B cell (primary cell): ENCODE measurements around the gene KATNAL2. TPM values are rescaled to one million over a fixed set of nuclear protein-coding genes. Genes with fewer than 3 reads are reported as not detected.

ENCODE experiments used
- ATAC-seq: fragments of 200-7000 bp; cut with Tn5 transposase; one replicate; pipeline ENCODE4 v1.10.0; 2021; ENCODE audit warnings: low read depth, mild to moderate bottlenecking, moderate number of reproducible peaks, moderate library complexity
- CTCF ChIA-PET: fragments of 350-600 bp; sonication (Branson Sonifier 250); formaldehyde crosslinking; loops from one replicate; lab custom pipeline; 2021; ENCODE audit warnings: antibody characterized with exemption, inconsistent platforms; lab: Charles Lee
- POLR2A ChIA-PET: fragments of 350-600 bp; sonication (Branson Sonifier 250); formaldehyde crosslinking; loops from one replicate; lab custom pipeline; 2021; ENCODE audit warnings: antibody characterized with exemption; lab: Charles Lee
- DNase-seq: peaks from one replicate; pipeline ENCODE4 v3.0.0; 2013
- H2AFZ ChIP-seq: 2 replicates; pipeline ENCODE4 v1.6.1; 2012; ENCODE audit warnings: mild to moderate bottlenecking, low read depth, low read length; ENCODE audit not compliant: insufficient read depth, poor library complexity, severe bottlenecking
- H3K27ac ChIP-seq, 2 donors: 1 replicate in 1 of 2; 2 replicates in 1 of 2; pipeline ENCODE4 v1.5.1; 2012 to 2013; ENCODE audit warnings: low read length in 2 of 2, mild to moderate bottlenecking in 2 of 2, moderate library complexity in 1 of 2
- H3K27me3 ChIP-seq, 4 experiments: fragments of 200-600 bp in 1 of 4; sonication (generic) in 1 of 4; replicated peaks in 1 of 4; 1 replicate in 2 of 4; 2 replicates in 2 of 4; pipeline versions ENCODE4 v1.6.1 to v1.7.0; 2013 to 2016; ENCODE audit warnings: low read length in 3 of 4, mild to moderate bottlenecking in 2 of 4, mixed read lengths in 1 of 4, moderate library complexity in 1 of 4; ENCODE audit not compliant: insufficient read depth in 4 of 4, control insufficient read depth in 3 of 4; ENCODE audit errors: control extremely low read depth in 1 of 4
- H3K36me3 ChIP-seq, 2 experiments: replicated peaks in 1 of 2; 1 replicate in 1 of 2; 2 replicates in 1 of 2; pipeline versions ENCODE4 v1.6.1 to v1.7.1; 2013; ENCODE audit warnings: low read length in 1 of 2; ENCODE audit not compliant: insufficient read depth in 2 of 2, control insufficient read depth in 1 of 2; ENCODE audit errors: control extremely low read depth in 1 of 2, extremely low read depth in 1 of 2
- H3K4me1 ChIP-seq, 2 donors: fragments of 200-600 bp in 1 of 2; sonication (generic) in 1 of 2; 1 replicate in 1 of 2; 2 replicates in 1 of 2; pipeline versions ENCODE4 v1.5.1 to v1.6.1; 2013 to 2017; ENCODE audit warnings: low read length in 2 of 2; ENCODE audit not compliant: control insufficient read depth in 2 of 2, insufficient read depth in 2 of 2
- H3K4me2 ChIP-seq: replicated peaks from 2 replicates; pipeline ENCODE3; 2012; ENCODE audit warnings: mild to moderate bottlenecking, low read depth, low read length; ENCODE audit not compliant: poor library complexity, severe bottlenecking
- H3K4me3 ChIP-seq, 5 experiments: fragments of 200-600 bp in 1 of 5; sonication (generic) in 1 of 5; 1 replicate in 3 of 5; 2 replicates in 2 of 5; pipeline versions ENCODE4 v1.5.1 to v1.7.0; 2011 to 2016; ENCODE audit warnings: low read length in 4 of 5, mild to moderate bottlenecking in 4 of 5, low read depth in 2 of 5, control low read depth in 1 of 5, moderate library complexity in 1 of 5; ENCODE audit not compliant: insufficient read depth in 1 of 5; ENCODE audit errors: control extremely low read depth in 1 of 5, extremely low read depth in 1 of 5
- H3K79me2 ChIP-seq: fragments of 200-600 bp; sonication (generic); one replicate; pipeline ENCODE4 v1.6.0; 2016; ENCODE audit warnings: low read length; ENCODE audit not compliant: control insufficient read depth, insufficient read depth
- H3K9ac ChIP-seq: fragments of 200-600 bp; sonication (generic); 2 replicates; pipeline ENCODE4 v1.6.1; 2017; ENCODE audit warnings: mild to moderate bottlenecking, low read length, moderate library complexity
- H3K9me3 ChIP-seq, 3 donors: one replicate each; pipeline versions ENCODE4 v1.6.1 to v1.7.1; 2013; ENCODE audit warnings: low read length in 2 of 3; ENCODE audit not compliant: control insufficient read depth in 2 of 3, insufficient read depth in 1 of 3; ENCODE audit errors: control extremely low read depth in 1 of 3
- H4K20me1 ChIP-seq: 2 replicates; pipeline ENCODE4 v1.6.0; 2012; ENCODE audit warnings: mild to moderate bottlenecking, low read length; ENCODE audit not compliant: insufficient read depth, control insufficient read depth, poor library complexity, severe bottlenecking
- H3K27ac Mint-ChIP-seq: one replicate; pipeline ENCODE4 v1.8.0; 2021; ENCODE audit warnings: mixed read lengths
- H3K27me3 Mint-ChIP-seq: one replicate; pipeline ENCODE4 v1.8.0; 2021; ENCODE audit warnings: mixed read lengths
- H3K4me1 Mint-ChIP-seq: one replicate; pipeline ENCODE4 v1.8.0; 2021; ENCODE audit warnings: mixed read lengths
- H3K4me3 Mint-ChIP-seq: one replicate; pipeline ENCODE4 v1.8.0; 2021; ENCODE audit warnings: mixed read lengths
- H3K9me3 Mint-ChIP-seq: one replicate; pipeline ENCODE4 v1.8.0; 2022; ENCODE audit warnings: mixed read lengths; ENCODE audit not compliant: insufficient read depth
- CTCF ChIP-seq: fragments of 200-600 bp; IDR thresholded peaks from one replicate; pipeline ENCODE4 v1.8.0; 2022; ENCODE audit warnings: antibody characterized with exemption, mild to moderate bottlenecking
- EZH2 ChIP-seq: IDR thresholded peaks from 2 replicates; pipeline ENCODE4 v1.6.1; 2012; ENCODE audit warnings: borderline replicate concordance, low read depth, mild to moderate bottlenecking, moderate library complexity, low read length; ENCODE audit not compliant: insufficient read depth, poor library complexity, severe bottlenecking
- WGBS: methylation state at CpG from one replicate; pipeline ENCODE4 v1.1.5; 2013; ENCODE audit warnings: missing lambda C conversion rate; ENCODE audit not compliant: insufficient coverage; 5-methylcytosine and 5-hydroxymethylcytosine counted together
- intact Hi-C: fragments of 100-400 bp; cut with micrococcal nuclease; formaldehyde crosslinking; loops from one replicate; pipeline ENCODE4 v1.10.0; 2022
- polyA plus RNA-seq: library from polyadenylated mRNA; depleted of rRNA; stranded (reverse); fragments of >200 nt; gene quantifications from 2 replicates; pipeline ENCODE4 v1.2.3, GENCODE V29; 2012
- total RNA-seq, 2 donors: library from RNA; stranded (reverse); fragments of 120-200 nt in 1 of 2; gene quantifications; 1 replicate in 1 of 2; 2 replicates in 1 of 2; pipeline versions ENCODE4 v1.2.3 to v1.2.4, GENCODE V29; 2013 to 2022

Gene KATNAL2
- total and polyA plus RNA-seq, 2 donors (not counting 1 experiment from before 2014, with no cell fraction given) = 1.3 to 3.1 TPM

- ATAC-seq = peak; percentile 33
These were observed 182.9 kb downstream of the KATNAL2 start for GRCh38 chr18:47100212-47100831.

More at GRCh38 chr18:47100212-47100831, 182.9 kb downstream of the KATNAL2 start:
- Histone ChIP-seq H3K36me3 (peaks cover 0 to 2% of the 10 kb centered on the region in 2 experiments), H3K4me1 (no peaks in the 10 kb centered on the region), H3K27ac (no peak overlapping the region), H3K9me3 (no peaks in the 10 kb centered on the region), H3K4me3 (no peak overlapping the region), H4K20me1 (no peaks in the 10 kb centered on the region), H3K4me2 (no peak overlapping the region), H2AFZ (no peak overlapping the region), H3K79me2 (no peaks in the 10 kb centered on the region), H3K27me3 (no peaks in the 10 kb centered on the region), H3K9ac (no peak overlapping the region)
- ChIA-PET CTCF (interaction anchor here (0.8 to 5.6 kb wide), 8 partner anchors 8 to 648 kb away, joined by 3 to 67 read pairs (median 5); no protein-coding TSS in a partner anchor), POLR2A (no interaction called here)
- intact Hi-C loops = loop anchor here (1.0 kb wide), 1 partner anchor 105 kb away; no protein-coding TSS in a partner anchor
- TF ChIP-seq EZH2 (no peak), CTCF (peak; percentile 81)
- peaks cover 4% of the 10 kb centered on the region for H3K4me1 Mint-ChIP-seq
- no peaks in the 10 kb centered on the region for H3K9me3 Mint-ChIP-seq
- no peak overlapping the region for H3K27ac Mint-ChIP-seq
- peak; percentile 60 for DNase-seq
- H3K27me3 Mint-ChIP-seq = no peaks in the 10 kb centered on the region
- no peak overlapping the region for H3K4me3 Mint-ChIP-seq
- WGBS = 51% methylated on average over 5 of the region's 12 CpGs
